Panc1 (cell line): Measurements from ENCODE around the gene INPPL1. TPM values are rescaled to one million over a fixed set of nuclear protein-coding genes. Genes with fewer than 3 reads are reported as not detected.

Experiments used
- ATAC-seq: fragments of 200-7000 bp; cut with Tn5 transposase; 2 replicates; pipeline ENCODE4 v1.9.1; 2020; ENCODE audit warnings: mild to moderate bottlenecking, moderate library complexity
- BruUV-seq: library from RNA; stranded (reverse); fragments of 400-500 nt; replicated peaks from 2 replicates; lab custom pipeline; 2021; lab: Mats Ljungman, UMichigan
- CTCF ChIA-PET: fragments of 300-600 bp; sonication (Branson Sonifier 250); formaldehyde crosslinking; loops from one replicate; lab custom pipeline; 2022; ENCODE audit warnings: antibody characterized with exemption; lab: Charles Lee
- POLR2A ChIA-PET: fragments of 300-600 bp; sonication (Branson Sonifier 250); formaldehyde crosslinking; loops from one replicate; lab custom pipeline; 2022; ENCODE audit warnings: antibody characterized with exemption; lab: Charles Lee
- DNase-seq: peaks from one replicate; pipeline ENCODE4 v3.0.0-alpha.2; 2010; ENCODE audit warnings: low read depth, low spot score
- H3K27ac ChIP-seq: 2 replicates; pipeline ENCODE4 v1.5.1; 2011; ENCODE audit warnings: mild to moderate bottlenecking, low read length, inconsistent platforms
- H3K27me3 ChIP-seq: fragments of 200-500 bp; sonication (Bioruptor generic); 2 replicates; pipeline ENCODE4 v1.6.0; 2014; ENCODE audit warnings: low read length, inconsistent platforms; ENCODE audit not compliant: control insufficient read depth, insufficient read depth
- H3K36me3 ChIP-seq: fragments of 200-500 bp; sonication (Bioruptor generic); 2 replicates; pipeline ENCODE4 v1.5.1; 2014; ENCODE audit warnings: inconsistent platforms, mild to moderate bottlenecking, low read length, moderate library complexity; ENCODE audit not compliant: control insufficient read depth, insufficient read depth
- H3K4me1 ChIP-seq: 2 replicates; pipeline ENCODE4 v1.5.1; 2011; ENCODE audit warnings: inconsistent platforms, mild to moderate bottlenecking, low read length, moderate library complexity; ENCODE audit not compliant: control insufficient read depth, insufficient read depth
- H3K4me3 ChIP-seq, 2 experiments: 2 replicates each; pipeline ENCODE4 v1.5.1; 2011 to 2012; ENCODE audit warnings: low read depth in 2 of 2, low read length in 2 of 2, mild to moderate bottlenecking in 2 of 2, inconsistent platforms in 1 of 2, moderate library complexity in 1 of 2
- H3K9me3 ChIP-seq: fragments of 200-500 bp; sonication (Bioruptor generic); 2 replicates; pipeline ENCODE4 v1.5.1; 2014; ENCODE audit warnings: low read depth, mild to moderate bottlenecking, inconsistent platforms, low read length, moderate library complexity; ENCODE audit not compliant: control insufficient read depth, insufficient read depth
- CTCF ChIP-seq: fragments of 450-650 bp; IDR thresholded peaks from 2 replicates; pipeline ENCODE4 v1.5.1; 2017; ENCODE audit warnings: mild to moderate bottlenecking
- POLR2AphosphoS5 ChIP-seq: IDR thresholded peaks from 2 replicates; pipeline ENCODE4 v1.6.1; 2012; ENCODE audit warnings: mild to moderate bottlenecking, low read depth, low read length, moderate library complexity
- REST ChIP-seq, 2 experiments: IDR thresholded peaks; 2 replicates each; pipeline ENCODE4 v1.6.1; 2011 to 2012; ENCODE audit warnings: low read depth in 2 of 2, control low read depth in 1 of 2, low read length in 1 of 2, mild to moderate bottlenecking in 1 of 2, moderate library complexity in 1 of 2; ENCODE audit not compliant: insufficient read depth in 1 of 2
- SIN3A ChIP-seq: IDR thresholded peaks from 2 replicates; pipeline ENCODE4 v1.6.1; 2012; ENCODE audit warnings: low read depth, mild to moderate bottlenecking, low read length, moderate library complexity, borderline replicate concordance; ENCODE audit not compliant: insufficient read depth
- TCF7L2 ChIP-seq: IDR thresholded peaks from 2 replicates; pipeline ENCODE4 v1.6.1; 2011; ENCODE audit warnings: mild to moderate bottlenecking, low read depth, low read length, inconsistent platforms
- in situ Hi-C: cut with HindIII; loops from 2 replicates; pipeline ENCODE4 v1.10.0; 2016; ENCODE audit warnings: low sequenced_read_pairs, low pct_unique_long_range_greater_than_20kb
- intact Hi-C: fragments of 100-400 bp; cut with micrococcal nuclease; formaldehyde crosslinking; loops from one replicate; pipeline ENCODE4 v1.10.0; 2022; ENCODE audit not compliant: unreplicated experiment
- total RNA-seq: library from RNA; stranded (reverse); gene quantifications from one replicate; pipeline ENCODE4 v1.2.1, GENCODE V29; 2021; ENCODE audit not compliant: unreplicated experiment

Gene INPPL1
- total RNA-seq, 1 experiment from 2014 or later: 298 TPM

GRCh38 chr11:72241291-72241781, 16.8 kb downstream of the INPPL1 start:
- ATAC-seq: no peak
- intact Hi-C loops (no loop called here), in situ Hi-C loops (no loop called here)
- no TSS peak for BruUV-seq
- ChIA-PET POLR2A (no interaction called here), CTCF (interaction anchor here (1.2 kb wide), 1 partner anchor 190 kb away, joined by 4 read pairs; no protein-coding TSS in a partner anchor)
- Histone ChIP-seq H3K27me3 (0 out of 2 replicates have a peak, but pooled peaks cover 2% of the 10 kb centered on the region), H3K36me3 (peaks cover 5% of the 10 kb centered on the region), H3K4me1 (peaks cover 15% of the 10 kb centered on the region), H3K4me3 (peak overlapping the region in 1 of 2 experiments; percentile 28; a peak in 1 of 4 replicates), H3K9me3 (no peaks in the 10 kb centered on the region), H3K27ac (no peak overlapping the region)
- TF ChIP-seq POLR2AphosphoS5 (no peak), REST (IDR thresholded peaks at IDR 0.05; ENCODE audit: insufficient read depth in 1 of 2, low read depth in 2 of 2, low read length in 1 of 2) (no peak)
- no peak for DNase-seq

GRCh38 chr11:72242141-72242540, 17.6 kb downstream of the INPPL1 start:
- Histone ChIP-seq H3K36me3 (peaks cover 2% of the 10 kb centered on the region), H3K27ac (no peak overlapping the region), H3K27me3 (0 out of 2 replicates have a peak, but pooled peaks cover 2% of the 10 kb centered on the region), H3K4me3 (peak overlapping the region in 1 of 2 experiments; percentile 20; a peak in 1 of 4 replicates), H3K9me3 (no peaks in the 10 kb centered on the region), H3K4me1 (peaks cover 15% of the 10 kb centered on the region)
- ATAC-seq (no peak), DNase-seq (no peak)
- CTCF ChIA-PET: no interaction called here
- in situ Hi-C loops (no loop called here), intact Hi-C loops (no loop called here)
- POLR2A ChIA-PET: no interaction called here
- BruUV-seq: no TSS peak
- TF ChIP-seq SIN3A: no peak
- TF ChIP-seq TCF7L2: no peak
- TF ChIP-seq REST (IDR thresholded peaks at IDR 0.05; ENCODE audit: insufficient read depth in 1 of 2, low read depth in 2 of 2, low read length in 1 of 2): no peak
- TF ChIP-seq POLR2AphosphoS5: no peak
- no peak for TF ChIP-seq CTCF
